Umbilical cord (tissue), 2 donors: ENCODE measurements around the gene ENTPD1. TPM values are rescaled to one million over a fixed set of nuclear protein-coding genes. Genes with fewer than 3 reads are reported as not detected.

Source experiments
- DNase-seq: peaks from one replicate; pipeline ENCODE4 v3.0.0-alpha.2; 2015; ENCODE audit warnings: low spot score
- total RNA-seq: library from RNA; depleted of rRNA; stranded (reverse); fragments of >200 nt; gene quantifications from one replicate; pipeline ENCODE4 v1.2.3, GENCODE V29; 2014; ENCODE audit warnings: low replicate concordance; ENCODE audit not compliant: insufficient read depth

Gene ENTPD1
- total RNA-seq, 1 donor from 2014 or later, result 141 TPM

- no peak for DNase-seq
Observed at GRCh38 chr10:95831076-95831475, 75.1 kb downstream of the ENTPD1 start.

GRCh38 chr10:95831515-95831914, 75.6 kb downstream of the ENTPD1 start:
- no peak for DNase-seq

- DNase-seq, result no peak
Observed at GRCh38 chr10:95832216-95833041, 76.5 kb downstream of the ENTPD1 start.

GRCh38 chr10:95833042-95833610, 77.2 kb downstream of the ENTPD1 start:
- no peak for DNase-seq

- no peak for DNase-seq
Observed at GRCh38 chr10:95834406-95834805, 78.4 kb downstream of the ENTPD1 start.

- no peak for DNase-seq
Observed at GRCh38 chr10:95835149-95835860, 79.3 kb downstream of the ENTPD1 start.

GRCh38 chr10:95835911-95836310, 79.9 kb downstream of the ENTPD1 start:
- DNase-seq, result no peak

GRCh38 chr10:95836610-95837355, 80.8 kb downstream of the ENTPD1 start:
- no peak for DNase-seq

- no peak for DNase-seq
Observed at GRCh38 chr10:95837356-95837776, 81.4 kb downstream of the ENTPD1 start.

GRCh38 chr10:95837783-95838182, 81.8 kb downstream of the ENTPD1 start:
- peak; percentile 36 for DNase-seq

- peak; percentile 74 for DNase-seq
Observed at GRCh38 chr10:95840121-95840520, 84.2 kb downstream of the ENTPD1 start.

- DNase-seq, result no peak
Observed at GRCh38 chr10:95840681-95841080, 84.7 kb downstream of the ENTPD1 start.

- DNase-seq, result peak; percentile 75
Observed at GRCh38 chr10:95841661-95842498, 85.9 kb downstream of the ENTPD1 start.

GRCh38 chr10:95845411-95845810, 89.4 kb downstream of the ENTPD1 start:
- DNase-seq, result no peak

GRCh38 chr10:95847007-95847406, 91.0 kb downstream of the ENTPD1 start:
- DNase-seq, result no peak

- no peak for DNase-seq
Observed at GRCh38 chr10:95848841-95849240, 92.9 kb downstream of the ENTPD1 start.

GRCh38 chr10:95850791-95851190, 94.8 kb downstream of the ENTPD1 start:
- DNase-seq, result no peak

GRCh38 chr10:95860166-95860940, 104.4 kb downstream of the ENTPD1 start:
- peak; percentile 85 for DNase-seq

GRCh38 chr10:95861386-95861785, 105.4 kb downstream of the ENTPD1 start:
- peak; percentile 86 for DNase-seq
